AG04450 (cell line): ENCODE measurements around the gene AUTS2. TPM values are rescaled to one million over a fixed set of nuclear protein-coding genes. Genes with fewer than 3 reads are reported as not detected.

ENCODE experiments used
- CTCF ChIA-PET: fragments of 300-600, 350-600 bp; formaldehyde crosslinking; extraction: SDS; loops from one replicate; lab custom pipeline; 2022; ENCODE audit warnings: antibody characterized with exemption, inconsistent platforms; lab: Charles Lee
- POLR2A ChIA-PET: fragments of 350-600 bp; formaldehyde crosslinking; extraction: SDS; loops from one replicate; lab custom pipeline; 2021; ENCODE audit warnings: antibody characterized with exemption, inconsistent platforms; lab: Yijun Ruan, JAX
- DNase-seq: peaks from one replicate; pipeline ENCODE4 v3.0.0-alpha.2; 2011; ENCODE audit warnings: low read depth, low spot score
- H3K27ac ChIP-seq: one replicate; pipeline ENCODE4 v1.5.1; 2012; ENCODE audit warnings: low read depth, low read length, control low read depth
- H3K27me3 ChIP-seq: one replicate; pipeline ENCODE4 v1.6.0; 2012; ENCODE audit warnings: low read length; ENCODE audit not compliant: control insufficient read depth, insufficient read depth
- H3K4me3 ChIP-seq: 2 replicates; pipeline ENCODE4 v1.5.1; 2011; ENCODE audit warnings: mild to moderate bottlenecking, low read depth, low read length, control low read depth
- H3K9me3 ChIP-seq: 2 replicates; pipeline ENCODE4 v1.5.1; 2012; ENCODE audit warnings: low read length; ENCODE audit not compliant: control insufficient read depth, insufficient read depth
- CTCF ChIP-seq: IDR thresholded peaks from 2 replicates; pipeline ENCODE4 v1.5.1; 2011; ENCODE audit warnings: low read depth, low read length, control low read depth, inconsistent platforms
- polyA plus RNA-seq: library from polyadenylated mRNA; depleted of rRNA; stranded (reverse); fragments of >200 nt; gene quantifications from 2 replicates; pipeline ENCODE4 v1.2.3, GENCODE V29; 2011

Gene AUTS2
- polyA plus RNA-seq, 1 experiment: 1.5 TPM

GRCh38 chr7:69789563-69789962 is 191.3 kb downstream of the AUTS2 start:
- no peak for DNase-seq
- CTCF ChIA-PET: no interaction called here
- no peak overlapping the region for H3K27ac ChIP-seq
- no peaks in the 10 kb centered on the region for H3K9me3 ChIP-seq
- no peak for TF ChIP-seq CTCF
- no peak overlapping the region for H3K4me3 ChIP-seq
- H3K27me3 ChIP-seq: no peaks in the 10 kb centered on the region
- POLR2A ChIA-PET: no interaction called here

- DNase-seq: no peak
- Histone ChIP-seq H3K9me3 (no peaks in the 10 kb centered on the region), H3K4me3 (no peak overlapping the region), H3K27me3 (no peaks in the 10 kb centered on the region), H3K27ac (no peak overlapping the region)
- no peak for TF ChIP-seq CTCF
- POLR2A ChIA-PET: no interaction called here
- CTCF ChIA-PET: no interaction called here
Measured at GRCh38 chr7:69790977-69791724, 192.9 kb downstream of the AUTS2 start.

GRCh38 chr7:69791739-69792138 is 193.5 kb downstream of the AUTS2 start:
- no peak for DNase-seq
- no peak overlapping the region for H3K4me3 ChIP-seq
- no peak overlapping the region for H3K27ac ChIP-seq
- no peaks in the 10 kb centered on the region for H3K27me3 ChIP-seq
- TF ChIP-seq CTCF: no peak
- POLR2A ChIA-PET: no interaction called here
- H3K9me3 ChIP-seq: no peaks in the 10 kb centered on the region
- CTCF ChIA-PET: no interaction called here

- DNase-seq: no peak
- ChIA-PET CTCF (no interaction called here), POLR2A (no interaction called here)
- Histone ChIP-seq H3K27ac (no peak overlapping the region), H3K9me3 (no peaks in the 10 kb centered on the region), H3K4me3 (no peak overlapping the region), H3K27me3 (no peaks in the 10 kb centered on the region)
- TF ChIP-seq CTCF: no peak
Measured at GRCh38 chr7:69795932-69796331, 197.7 kb downstream of the AUTS2 start.

GRCh38 chr7:69796416-69796815 is 198.1 kb downstream of the AUTS2 start:
- ChIA-PET CTCF (interaction anchor here (0.7 kb wide), 1 partner anchor 116 kb away, joined by 3 read pairs; no protein-coding TSS in a partner anchor), POLR2A (no interaction called here)
- Histone ChIP-seq H3K9me3 (no peaks in the 10 kb centered on the region), H3K27ac (no peak overlapping the region), H3K27me3 (no peaks in the 10 kb centered on the region), H3K4me3 (no peak overlapping the region)
- TF ChIP-seq CTCF: no peak
- no peak for DNase-seq
